Measurements from ENCODE around the gene SHISA5.

SHISA5 gene

DNA sequence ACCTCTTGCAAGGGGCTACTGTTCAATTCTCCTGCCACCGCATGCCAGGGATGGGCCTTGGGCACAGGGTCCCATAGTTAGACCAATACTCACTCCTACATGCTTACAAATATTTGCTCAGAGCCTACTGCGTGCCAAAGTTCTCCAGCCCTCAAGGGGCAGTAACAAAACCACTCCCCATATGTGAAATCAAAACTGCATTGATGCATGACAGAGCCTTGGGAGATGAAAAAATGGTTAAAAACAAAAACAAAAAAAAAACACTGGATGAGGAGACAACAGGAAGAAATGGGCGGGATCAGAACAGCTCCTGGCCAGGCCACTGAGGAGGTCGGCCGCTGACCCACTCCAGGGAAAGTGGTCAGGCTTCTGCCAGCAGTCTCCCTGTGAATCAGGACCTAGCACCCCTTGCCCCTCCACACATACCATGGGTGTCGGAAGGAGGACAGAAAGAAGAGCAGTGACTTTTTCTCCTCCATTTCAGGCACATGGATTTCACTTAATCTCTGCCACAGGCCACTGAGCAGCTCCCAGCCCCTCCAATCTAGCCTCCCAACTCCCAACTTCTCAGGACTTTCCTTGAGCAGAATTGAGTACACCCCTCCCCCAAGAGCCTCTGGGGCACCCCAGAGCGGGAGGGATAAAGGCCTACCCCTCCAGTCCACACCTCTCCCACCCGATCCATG is 76.9 kb downstream of the SHISA5 start:
- Histone ChIP-seq H3K27me3 (ENCODE audit: control insufficient read depth in 1 of 2, insufficient read depth in 2 of 2, low read length in 2 of 2) (no peaks in the 10 kb centered on the region), H3K4me1 (ENCODE audit: insufficient read depth, low read length) (peaks cover 62% of the 10 kb centered on the region), H3K36me3 (ENCODE audit: insufficient read depth, low read length) (peaks cover 14% of the 10 kb centered on the region), H3K9me3 (ENCODE audit: low read length) (no peaks in the 10 kb centered on the region), H3K4me3 (ENCODE audit: low read depth in 1 of 2, low read length in 2 of 2) (peak overlapping the region; percentile 28 to 63), H3K9ac (ENCODE audit: low read length) (peak overlapping the region; percentile 63), H3K27ac (ENCODE audit: low read depth, low read length) (peak overlapping the region; percentile 89)

DNA sequence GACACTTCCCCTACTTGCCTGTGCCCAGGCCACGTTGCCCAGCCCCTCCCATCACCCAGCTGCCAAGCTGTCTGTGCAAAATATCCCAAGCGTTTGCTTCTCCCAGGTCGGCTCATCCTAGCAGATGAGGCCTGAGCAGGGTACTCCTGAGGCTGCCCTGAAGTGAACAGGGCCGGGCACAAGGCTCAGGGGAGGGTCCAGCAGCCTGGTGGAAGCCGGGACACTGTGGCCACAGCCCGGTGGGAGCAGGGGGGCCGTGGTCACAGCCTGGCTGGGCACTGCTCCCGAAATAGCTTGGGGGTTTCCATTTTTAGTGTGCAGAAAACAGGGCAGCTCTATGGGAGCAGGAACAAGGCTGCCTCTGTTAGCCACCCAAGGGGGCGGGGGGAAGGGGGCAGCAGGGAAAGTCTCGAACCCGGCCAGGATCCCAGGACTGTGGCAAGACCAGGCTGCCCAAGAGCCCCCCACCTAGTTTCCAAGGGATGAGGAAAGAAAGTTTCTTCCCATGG is 77.5 kb downstream of the SHISA5 start:
- H3K9ac ChIP-seq (ENCODE audit: low read length), result peak overlapping the region; percentile 32
- H3K9me3 ChIP-seq (ENCODE audit: low read length), result no peaks in the 10 kb centered on the region
- H3K4me3 ChIP-seq (ENCODE audit: low read depth in 1 of 2, low read length in 2 of 2), result peak overlapping the region; percentile 9 to 63
- peaks cover 18% of the 10 kb centered on the region for H3K36me3 ChIP-seq (ENCODE audit: insufficient read depth, low read length)
- H3K27ac ChIP-seq (ENCODE audit: low read depth, low read length), result peak overlapping the region; percentile 89
- no peaks in the 10 kb centered on the region for H3K27me3 ChIP-seq (ENCODE audit: control insufficient read depth in 1 of 2, insufficient read depth in 2 of 2, low read length in 2 of 2)
- peaks cover 62% of the 10 kb centered on the region for H3K4me1 ChIP-seq (ENCODE audit: insufficient read depth, low read length)

DNA sequence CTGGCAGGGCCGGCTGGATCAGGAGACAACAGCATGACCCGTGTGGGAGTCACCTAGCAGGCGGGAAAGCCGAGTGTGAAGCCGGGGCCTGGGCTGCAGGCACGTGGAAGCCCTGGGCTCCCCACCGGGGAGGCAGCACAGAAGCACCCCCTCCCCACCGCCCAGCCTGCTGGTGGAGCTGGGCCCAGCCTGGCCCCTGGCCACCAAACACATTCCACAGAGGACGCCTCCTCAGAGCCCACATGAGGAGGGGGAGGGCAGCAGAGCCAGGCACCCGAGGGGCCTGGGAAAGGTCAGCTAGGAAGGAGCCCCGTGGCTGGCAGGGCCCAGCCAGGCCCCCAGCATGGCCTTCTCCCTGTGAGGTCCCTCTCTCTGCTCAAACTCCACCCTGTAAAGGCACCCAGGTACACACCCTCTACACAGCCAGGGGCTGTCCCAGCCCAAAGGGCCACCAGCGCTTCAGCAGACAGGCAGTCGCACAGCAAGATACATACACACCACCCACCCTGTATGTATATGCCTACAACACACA is 78.6 kb downstream of the SHISA5 start:
- Histone ChIP-seq H3K9me3 (ENCODE audit: low read length) (no peaks in the 10 kb centered on the region), H3K4me3 (ENCODE audit: low read depth in 1 of 2, low read length in 2 of 2) (peak overlapping the region; percentile 4 to 63), H3K36me3 (ENCODE audit: insufficient read depth, low read length) (peaks cover 24% of the 10 kb centered on the region), H3K27ac (ENCODE audit: low read depth, low read length) (peak overlapping the region; percentile 89), H3K27me3 (ENCODE audit: control insufficient read depth in 1 of 2, insufficient read depth in 2 of 2, low read length in 2 of 2) (no peaks in the 10 kb centered on the region), H3K9ac (ENCODE audit: low read length) (peak overlapping the region; percentile 32), H3K4me1 (ENCODE audit: insufficient read depth, low read length) (peaks cover 59% of the 10 kb centered on the region)

DNA sequence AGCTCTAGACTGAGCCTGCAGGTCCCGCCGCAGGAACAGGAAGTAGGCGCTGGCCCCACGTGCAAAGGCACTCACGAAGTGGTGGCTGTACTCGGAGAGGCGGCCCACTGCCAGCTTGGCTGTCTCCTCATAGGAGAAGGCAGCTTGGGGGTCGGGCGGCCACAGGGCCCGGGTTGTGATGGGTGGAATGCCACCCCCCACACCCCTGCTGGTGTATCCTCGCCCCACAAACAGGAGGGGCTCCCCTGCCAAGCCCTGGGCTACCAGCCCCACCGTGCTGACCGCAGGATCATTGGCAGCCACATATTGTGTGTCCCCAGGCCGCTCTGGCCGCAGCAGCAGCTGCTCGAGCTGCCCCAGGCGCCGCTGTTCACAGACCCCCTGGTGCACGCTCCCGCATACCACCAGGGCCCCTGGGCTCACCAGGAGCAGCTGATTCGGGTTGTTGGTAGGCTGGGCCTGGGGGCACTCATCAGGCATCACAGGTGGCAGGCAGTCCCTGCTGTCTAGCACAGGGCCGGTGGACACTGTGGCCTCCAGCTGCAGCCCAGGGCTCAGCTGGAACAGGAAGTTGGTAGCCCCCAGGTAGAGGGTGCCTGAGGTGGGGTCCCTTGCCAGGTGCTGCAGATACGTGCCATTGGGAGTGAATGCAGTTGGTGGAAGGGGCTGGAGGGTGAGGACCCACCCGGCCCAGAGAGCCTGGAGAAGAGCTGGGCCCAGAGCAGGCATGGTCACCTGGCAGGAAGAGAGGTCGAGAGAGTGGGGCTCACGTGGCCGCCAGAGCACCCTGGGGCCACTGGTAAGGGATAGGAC is 79.9 kb downstream of the SHISA5 start:
- peaks cover 35% of the 10 kb centered on the region for H3K36me3 ChIP-seq (ENCODE audit: insufficient read depth, low read length)
- H3K27me3 ChIP-seq (ENCODE audit: control insufficient read depth in 1 of 2, insufficient read depth in 2 of 2, low read length in 2 of 2), result no peaks in the 10 kb centered on the region
- H3K9me3 ChIP-seq (ENCODE audit: low read length), result no peaks in the 10 kb centered on the region
- H3K9ac ChIP-seq (ENCODE audit: low read length), result no peak overlapping the region
- H3K27ac ChIP-seq (ENCODE audit: low read depth, low read length), result peak overlapping the region; percentile 89
- peaks cover 55% of the 10 kb centered on the region for H3K4me1 ChIP-seq (ENCODE audit: insufficient read depth, low read length)
- no peak overlapping the region for H3K4me3 ChIP-seq (ENCODE audit: low read depth in 1 of 2, low read length in 2 of 2)

DNA sequence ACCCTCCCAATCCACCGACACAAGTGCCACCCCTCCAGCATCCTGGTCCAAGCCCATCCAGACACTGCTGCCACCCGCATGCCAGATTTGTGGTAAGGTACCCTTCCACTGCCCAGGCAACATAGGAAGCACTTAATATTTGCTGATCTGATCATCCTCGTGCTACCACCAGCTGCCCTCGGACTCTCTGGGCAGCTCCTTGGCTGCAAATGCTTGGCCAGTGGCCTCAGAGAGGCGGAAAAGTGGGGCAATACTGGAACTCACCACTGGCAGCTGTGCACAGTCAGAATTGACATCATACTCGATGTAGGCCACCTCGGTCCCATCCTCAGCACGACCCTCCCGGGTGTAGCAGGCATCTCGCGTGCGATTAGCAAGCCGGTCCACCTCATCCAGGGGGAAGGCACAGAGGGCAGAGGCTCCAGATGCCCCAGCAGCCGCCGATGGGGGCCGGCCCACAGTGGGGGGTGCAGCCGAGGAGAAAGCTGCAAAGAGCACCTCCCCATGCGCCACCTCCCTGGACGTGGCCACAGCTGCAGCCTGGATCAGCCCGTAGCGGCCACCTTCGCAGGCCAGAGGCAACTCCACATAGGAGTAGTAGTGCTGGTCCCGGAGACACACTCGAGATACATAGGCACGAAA is 80.6 kb downstream of the SHISA5 start:
- no peak overlapping the region for H3K4me3 ChIP-seq (ENCODE audit: low read depth in 1 of 2, low read length in 2 of 2)
- no peaks in the 10 kb centered on the region for H3K27me3 ChIP-seq (ENCODE audit: control insufficient read depth in 1 of 2, insufficient read depth in 2 of 2, low read length in 2 of 2)
- H3K27ac ChIP-seq (ENCODE audit: low read depth, low read length), result peak overlapping the region; percentile 22
- H3K9me3 ChIP-seq (ENCODE audit: low read length), result no peaks in the 10 kb centered on the region
- H3K9ac ChIP-seq (ENCODE audit: low read length), result no peak overlapping the region
- H3K4me1 ChIP-seq (ENCODE audit: insufficient read depth, low read length), result peaks cover 55% of the 10 kb centered on the region
- peaks cover 35% of the 10 kb centered on the region for H3K36me3 ChIP-seq (ENCODE audit: insufficient read depth, low read length)

DNA sequence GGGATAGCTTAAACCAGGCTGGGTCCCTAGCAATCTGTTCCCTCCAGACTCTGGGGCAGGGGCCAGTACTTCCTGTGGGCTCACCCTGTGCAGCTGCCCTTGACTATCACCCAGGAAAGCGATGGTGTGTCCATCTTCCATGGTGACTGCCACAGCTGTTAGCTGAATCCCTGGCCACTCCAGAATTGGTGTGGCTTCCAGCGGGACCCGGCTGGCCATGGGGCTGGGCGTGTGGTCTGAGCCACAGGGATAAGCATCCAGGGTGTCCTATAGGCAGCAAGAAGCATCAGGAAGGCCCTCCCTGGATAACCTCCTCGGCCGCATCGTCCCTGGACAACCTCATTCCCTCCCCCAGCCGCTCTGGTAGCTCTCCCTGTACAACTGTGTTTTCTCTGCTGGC is 81.3 kb downstream of the SHISA5 start:
- no peak overlapping the region for H3K4me3 ChIP-seq (ENCODE audit: low read depth in 1 of 2, low read length in 2 of 2)
- no peaks in the 10 kb centered on the region for H3K27me3 ChIP-seq (ENCODE audit: control insufficient read depth in 1 of 2, insufficient read depth in 2 of 2, low read length in 2 of 2)
- H3K36me3 ChIP-seq (ENCODE audit: insufficient read depth, low read length), result peaks cover 36% of the 10 kb centered on the region
- peak overlapping the region; percentile 22 for H3K27ac ChIP-seq (ENCODE audit: low read depth, low read length)
- no peak overlapping the region for H3K9ac ChIP-seq (ENCODE audit: low read length)
- peaks cover 49% of the 10 kb centered on the region for H3K4me1 ChIP-seq (ENCODE audit: insufficient read depth, low read length)
- no peaks in the 10 kb centered on the region for H3K9me3 ChIP-seq (ENCODE audit: low read length)

DNA sequence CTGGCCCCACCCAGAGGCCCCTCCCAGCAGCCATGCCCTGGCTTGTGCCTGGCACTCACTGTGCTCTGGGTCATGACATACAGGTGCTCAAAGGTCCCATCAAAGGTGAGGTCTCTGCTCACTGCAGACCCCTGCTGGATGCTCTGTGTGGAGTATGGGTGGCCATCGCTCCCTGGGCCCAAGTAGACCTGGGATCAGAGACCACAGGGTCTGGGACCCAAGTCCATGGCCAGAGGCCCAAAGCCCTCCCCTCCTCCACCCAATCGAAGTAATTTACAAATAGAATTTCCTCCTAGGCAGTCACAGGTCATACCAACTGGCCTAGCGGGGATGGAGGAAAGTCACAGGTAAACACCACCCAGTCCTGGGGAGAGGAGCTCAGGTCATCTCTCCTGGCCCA is 81.7 kb downstream of the SHISA5 start:
- Histone ChIP-seq H3K4me1 (ENCODE audit: insufficient read depth, low read length) (peaks cover 44% of the 10 kb centered on the region), H3K27me3 (ENCODE audit: control insufficient read depth in 1 of 2, insufficient read depth in 2 of 2, low read length in 2 of 2) (no peaks in the 10 kb centered on the region), H3K4me3 (ENCODE audit: low read depth in 1 of 2, low read length in 2 of 2) (no peak overlapping the region), H3K9ac (ENCODE audit: low read length) (no peak overlapping the region), H3K36me3 (ENCODE audit: insufficient read depth, low read length) (peaks cover 40% of the 10 kb centered on the region), H3K9me3 (ENCODE audit: low read length) (no peaks in the 10 kb centered on the region), H3K27ac (ENCODE audit: low read depth, low read length) (no peak overlapping the region)

DNA sequence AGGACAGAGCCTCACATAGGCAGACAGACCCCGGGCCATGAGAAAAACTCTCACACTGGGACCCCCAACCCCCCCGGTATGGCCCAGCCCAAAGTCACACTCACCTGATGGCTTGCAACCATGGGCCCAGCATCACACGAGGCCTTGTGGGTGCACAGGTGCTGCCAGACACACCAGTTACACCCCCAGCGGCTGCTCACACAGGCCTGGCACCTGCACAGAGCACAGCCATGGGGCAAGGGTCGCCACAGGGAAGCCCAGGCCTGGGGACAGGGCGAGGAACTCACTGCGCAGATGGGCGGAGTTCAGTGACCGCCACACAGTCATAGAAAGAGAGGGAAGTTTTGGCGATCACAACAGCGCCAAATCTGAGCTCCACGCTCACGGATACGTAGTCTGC is 83.4 kb downstream of the SHISA5 start:
- peaks cover 53% of the 10 kb centered on the region for H3K36me3 ChIP-seq (ENCODE audit: insufficient read depth, low read length)
- H3K27me3 ChIP-seq (ENCODE audit: control insufficient read depth in 1 of 2, insufficient read depth in 2 of 2, low read length in 2 of 2), result no peaks in the 10 kb centered on the region
- H3K4me3 ChIP-seq (ENCODE audit: low read depth in 1 of 2, low read length in 2 of 2), result no peak overlapping the region
- H3K4me1 ChIP-seq (ENCODE audit: insufficient read depth, low read length), result peaks cover 27% of the 10 kb centered on the region
- H3K27ac ChIP-seq (ENCODE audit: low read depth, low read length), result no peak overlapping the region
- H3K9me3 ChIP-seq (ENCODE audit: low read length), result no peaks in the 10 kb centered on the region
- no peak overlapping the region for H3K9ac ChIP-seq (ENCODE audit: low read length)

DNA sequence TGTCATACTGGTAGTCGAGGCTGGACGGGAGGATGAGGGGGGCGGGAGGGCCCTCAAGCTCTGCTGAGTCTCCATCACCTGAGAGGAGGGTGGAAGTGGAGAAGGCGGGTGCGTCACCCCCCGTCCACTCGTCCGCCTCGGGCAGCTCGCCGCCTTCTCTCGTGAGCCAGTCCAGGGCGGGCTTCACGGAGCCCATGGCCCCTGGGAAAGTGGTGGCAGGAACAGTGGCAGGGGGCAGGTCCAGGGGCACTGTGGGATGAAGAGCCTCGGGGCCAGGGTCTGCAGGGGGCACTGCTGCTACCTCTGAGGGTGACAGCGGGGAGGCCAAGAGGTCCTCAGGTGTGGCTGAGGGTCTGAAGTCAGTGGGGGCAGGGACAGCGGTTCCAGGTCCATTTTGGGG is 84.4 kb downstream of the SHISA5 start:
- Histone ChIP-seq H3K9me3 (ENCODE audit: low read length) (no peaks in the 10 kb centered on the region), H3K36me3 (ENCODE audit: insufficient read depth, low read length) (peaks cover 62% of the 10 kb centered on the region), H3K4me3 (ENCODE audit: low read depth in 1 of 2, low read length in 2 of 2) (no peak overlapping the region), H3K27ac (ENCODE audit: low read depth, low read length) (no peak overlapping the region), H3K4me1 (ENCODE audit: insufficient read depth, low read length) (peaks cover 20% of the 10 kb centered on the region), H3K9ac (ENCODE audit: low read length) (no peak overlapping the region), H3K27me3 (ENCODE audit: control insufficient read depth in 1 of 2, insufficient read depth in 2 of 2, low read length in 2 of 2) (no peaks in the 10 kb centered on the region)

DNA sequence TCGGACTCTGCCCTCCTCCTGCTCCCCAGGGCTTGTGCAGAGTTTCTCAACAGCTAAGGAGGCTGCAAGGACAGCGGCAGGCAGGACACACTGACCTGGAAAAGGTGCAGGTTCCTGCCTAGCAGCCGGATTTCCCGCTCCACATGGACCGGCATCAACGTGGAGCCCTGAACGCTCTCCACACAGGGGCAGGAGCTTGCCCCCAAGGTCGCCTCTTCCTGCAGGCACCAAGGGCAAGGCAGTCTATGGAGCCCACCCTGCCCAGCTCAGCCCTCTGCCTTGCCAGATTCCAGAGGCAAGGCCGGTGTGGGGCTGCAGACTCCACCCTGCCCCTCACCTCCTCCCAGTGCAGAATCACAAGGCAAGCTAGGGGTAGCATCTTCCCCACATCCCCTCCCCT is 84.8 kb downstream of the SHISA5 start:
- H3K27ac ChIP-seq (ENCODE audit: low read depth, low read length), result no peak overlapping the region
- no peaks in the 10 kb centered on the region for H3K27me3 ChIP-seq (ENCODE audit: control insufficient read depth in 1 of 2, insufficient read depth in 2 of 2, low read length in 2 of 2)
- H3K9ac ChIP-seq (ENCODE audit: low read length), result no peak overlapping the region
- no peak overlapping the region for H3K4me3 ChIP-seq (ENCODE audit: low read depth in 1 of 2, low read length in 2 of 2)
- no peaks in the 10 kb centered on the region for H3K9me3 ChIP-seq (ENCODE audit: low read length)
- peaks cover 20% of the 10 kb centered on the region for H3K4me1 ChIP-seq (ENCODE audit: insufficient read depth, low read length)
- H3K36me3 ChIP-seq (ENCODE audit: insufficient read depth, low read length), result peaks cover 67% of the 10 kb centered on the region

DNA sequence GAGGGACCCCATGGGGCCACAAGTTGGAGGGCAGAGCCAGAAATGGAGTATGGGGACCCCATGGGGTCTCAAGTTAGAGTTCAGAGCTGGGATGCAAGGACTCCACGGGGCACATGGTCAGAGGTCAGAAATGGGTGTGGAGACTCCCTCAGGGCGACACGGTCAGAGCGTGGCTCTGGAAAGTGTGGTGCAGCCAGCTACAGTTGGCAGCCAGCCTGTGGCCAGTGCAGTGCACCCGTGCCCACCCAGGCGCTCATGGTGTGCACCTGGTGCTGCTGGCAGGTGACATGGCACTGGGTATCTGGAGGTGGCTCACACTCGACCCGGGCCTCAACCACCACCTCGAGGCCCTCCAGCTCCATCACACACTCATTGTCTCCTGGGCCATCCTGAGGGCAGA is 85.3 kb downstream of the SHISA5 start:
- peaks cover 72% of the 10 kb centered on the region for H3K36me3 ChIP-seq (ENCODE audit: insufficient read depth, low read length)
- peaks cover 21% of the 10 kb centered on the region for H3K4me1 ChIP-seq (ENCODE audit: insufficient read depth, low read length)

More for the DNA sequence above, 85.3 kb downstream of the SHISA5 start:
- Histone ChIP-seq H3K4me3 (ENCODE audit: low read depth in 1 of 2, low read length in 2 of 2) (no peak overlapping the region), H3K9me3 (ENCODE audit: low read length) (no peaks in the 10 kb centered on the region), H3K27me3 (ENCODE audit: control insufficient read depth in 1 of 2, insufficient read depth in 2 of 2, low read length in 2 of 2) (no peaks in the 10 kb centered on the region), H3K9ac (ENCODE audit: low read length) (no peak overlapping the region), H3K27ac (ENCODE audit: low read depth, low read length) (no peak overlapping the region)
